Measurements from ENCODE around the gene GPRIN3.
A peak's percentile ranks its signal among the peaks of the same experiment; 100 is the strongest.
"Not testable (repeated sequence)": the region's sequence is repeated elsewhere in the genome, so short reads cannot be mapped to it uniquely, and the experiment has no call there.

GPRIN3 gene

DNA sequence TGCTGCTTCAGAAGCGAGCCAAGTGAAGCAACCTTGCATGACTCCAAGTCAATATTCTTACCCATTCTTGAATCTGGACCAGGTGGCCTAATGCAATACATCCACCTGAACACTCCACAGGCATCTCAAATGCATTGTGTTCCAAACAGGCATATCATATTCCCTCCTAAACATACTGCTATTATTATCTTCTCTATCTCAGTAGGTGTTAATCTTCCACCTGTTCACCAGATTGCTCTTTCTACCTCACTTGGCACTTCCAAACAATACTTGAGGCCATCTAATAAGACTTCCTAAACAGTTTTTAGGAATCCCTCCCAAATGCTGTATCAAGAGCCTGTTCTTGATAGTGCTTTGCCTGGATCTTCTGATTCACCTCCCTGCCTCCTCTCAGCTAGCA lies 90.7 kb downstream of the GPRIN3 start:
- DNase-seq (ENCODE audit: low read depth in 2 of 2): no peak

DNA sequence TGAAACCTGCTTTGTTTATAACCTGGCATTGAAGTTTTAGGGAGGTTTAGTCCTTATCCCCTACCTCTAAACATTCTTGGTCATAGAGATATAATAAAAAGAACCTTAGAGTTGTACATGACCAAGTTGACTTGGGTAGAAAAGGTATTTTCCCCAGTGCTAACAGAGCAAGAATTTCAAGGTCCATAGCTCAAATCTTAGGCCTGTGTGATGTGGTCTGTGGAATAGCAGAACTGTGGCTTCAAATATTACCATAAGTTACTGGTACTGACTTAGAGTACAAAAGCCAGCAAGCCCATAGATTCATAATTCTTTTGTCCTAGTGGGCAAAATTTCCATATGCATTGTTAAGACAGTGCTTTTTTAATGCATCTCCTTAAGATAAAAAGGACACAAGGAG lies 91.2 kb downstream of the GPRIN3 start:
- no peak for DNase-seq (ENCODE audit: low read depth in 2 of 2)

DNA sequence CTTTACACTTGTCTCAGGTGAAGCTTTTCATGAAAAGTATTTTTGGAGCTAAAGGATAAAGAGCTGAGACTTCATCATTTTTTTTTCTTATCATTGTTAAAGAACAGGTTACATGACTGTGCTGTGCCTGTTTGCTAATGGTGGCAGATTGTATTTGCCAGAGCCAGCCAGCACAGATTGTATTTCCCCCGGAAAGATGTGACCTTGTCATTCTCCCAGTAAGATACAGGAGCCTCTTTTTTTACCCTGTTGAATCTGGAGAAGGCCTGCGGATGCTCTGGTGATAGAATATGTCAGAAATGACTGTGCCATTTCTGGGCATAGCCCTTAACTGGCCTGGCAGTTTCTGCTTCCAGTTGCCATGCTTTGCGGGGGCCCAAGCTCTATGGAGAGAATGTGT lies 91.9 kb downstream of the GPRIN3 start:
- DNase-seq (ENCODE audit: low read depth in 2 of 2): no peak

DNA sequence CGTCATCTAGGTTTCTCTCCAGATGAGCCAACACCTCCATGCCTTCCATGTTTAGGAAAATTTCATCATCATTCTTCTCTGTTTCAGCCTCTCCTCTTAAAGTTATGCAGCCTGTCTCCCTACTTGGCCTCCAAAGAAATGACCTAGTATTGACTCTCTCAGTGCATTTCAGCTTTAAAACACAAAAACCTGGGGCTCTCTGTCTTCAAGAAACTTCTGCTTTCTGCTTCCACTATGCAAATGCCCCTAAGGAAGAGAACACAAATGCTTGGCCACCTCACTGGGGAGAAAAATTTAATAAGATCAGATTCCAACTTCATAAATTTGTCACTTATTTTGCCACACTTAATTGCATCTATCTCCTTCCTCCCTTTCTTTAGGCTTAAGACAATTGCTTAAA lies 93.3 kb downstream of the GPRIN3 start:
- no peak for DNase-seq (ENCODE audit: low read depth in 2 of 2)

DNA sequence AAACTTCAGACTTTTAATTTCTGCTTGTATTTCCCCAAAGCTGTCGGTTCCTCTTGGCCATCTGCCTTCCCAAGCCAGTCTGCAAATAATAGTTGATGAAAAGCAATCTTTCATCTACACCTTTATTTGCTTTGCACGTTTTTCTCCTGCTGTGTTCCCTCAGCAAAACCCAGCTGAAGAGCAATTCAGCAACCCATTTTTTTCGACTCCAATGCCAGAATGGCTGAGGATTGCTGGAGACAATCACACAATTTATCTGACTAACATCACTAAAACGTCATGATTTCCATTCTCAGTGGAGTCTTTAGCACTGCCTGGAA lies 94.3 kb downstream of the GPRIN3 start:
- no peak for DNase-seq (ENCODE audit: low read depth in 2 of 2)

DNA sequence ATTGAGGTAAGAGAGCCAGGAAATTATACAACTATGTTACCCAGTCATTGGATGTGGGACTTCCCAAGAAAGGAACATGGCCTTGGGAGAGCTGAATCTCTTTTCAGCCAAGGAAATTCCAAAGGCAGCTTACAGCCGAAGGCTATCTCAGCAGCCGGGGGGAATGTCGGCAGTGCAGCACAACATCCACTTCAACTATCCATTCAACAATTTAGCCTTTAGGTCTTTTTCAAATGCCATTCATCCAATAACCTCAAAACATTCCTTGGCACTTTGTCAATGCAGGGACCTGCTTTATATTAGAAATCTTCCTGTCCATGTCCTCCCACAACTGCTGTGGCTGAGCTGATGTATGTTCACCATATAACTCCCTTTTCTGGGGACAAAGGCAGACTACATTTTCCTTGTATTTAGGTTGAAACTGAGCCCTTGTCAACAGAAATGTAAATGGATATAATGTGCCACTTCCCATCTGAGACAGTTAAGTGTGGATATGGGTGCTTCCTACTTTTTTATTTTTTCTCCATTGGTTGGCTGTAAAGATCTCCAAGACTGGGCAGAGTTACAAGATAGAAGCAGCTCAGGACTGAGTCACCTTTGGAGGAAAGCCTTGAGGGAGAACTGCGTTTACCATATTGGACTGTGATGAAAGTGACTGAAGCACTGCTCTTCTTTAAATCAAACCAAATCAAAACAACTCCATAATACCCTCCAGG lies 94.8 kb downstream of the GPRIN3 start:
- DNase-seq (ENCODE audit: low read depth in 2 of 2): no peak

DNA sequence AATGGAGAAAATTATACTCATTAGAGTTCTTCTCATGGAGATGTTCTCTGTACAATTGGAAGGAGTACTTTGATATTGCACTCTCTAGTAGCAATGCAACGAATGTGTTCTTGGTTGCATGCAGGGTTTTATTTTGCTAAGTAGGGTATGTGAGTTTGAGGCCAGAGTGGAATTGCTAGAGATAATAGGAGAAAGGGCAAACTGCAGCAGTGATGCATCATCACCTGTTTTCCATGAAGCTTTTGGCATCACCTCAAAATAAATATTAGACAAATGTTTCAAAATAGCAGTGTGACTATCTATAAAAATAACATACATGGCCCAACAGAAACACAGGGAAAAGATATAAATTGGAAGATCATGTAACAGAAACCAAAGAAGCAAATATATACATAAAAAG lies 103.0 kb downstream of the GPRIN3 start:
- no peak for DNase-seq (ENCODE audit: low read depth in 2 of 2)

DNA sequence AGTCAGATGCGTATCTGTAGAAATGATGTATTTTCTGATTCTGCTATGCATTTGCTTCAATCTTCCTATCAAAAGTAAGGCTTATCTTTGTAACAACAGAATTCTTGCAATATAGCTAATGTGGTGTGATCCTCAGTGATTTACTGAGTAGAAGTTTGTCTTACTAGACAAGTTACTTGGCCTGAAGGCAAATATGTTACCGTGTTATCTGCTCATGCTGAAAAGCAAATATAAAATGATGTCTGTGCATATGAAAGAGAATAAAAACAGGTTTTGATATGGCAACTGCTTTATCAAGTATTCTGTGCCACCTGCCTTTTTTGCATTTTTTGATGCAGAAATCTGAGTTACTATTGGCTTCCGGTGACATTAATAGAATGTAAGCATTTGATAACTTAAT lies 103.7 kb downstream of the GPRIN3 start:
- no peak for DNase-seq (ENCODE audit: low read depth in 2 of 2)

DNA sequence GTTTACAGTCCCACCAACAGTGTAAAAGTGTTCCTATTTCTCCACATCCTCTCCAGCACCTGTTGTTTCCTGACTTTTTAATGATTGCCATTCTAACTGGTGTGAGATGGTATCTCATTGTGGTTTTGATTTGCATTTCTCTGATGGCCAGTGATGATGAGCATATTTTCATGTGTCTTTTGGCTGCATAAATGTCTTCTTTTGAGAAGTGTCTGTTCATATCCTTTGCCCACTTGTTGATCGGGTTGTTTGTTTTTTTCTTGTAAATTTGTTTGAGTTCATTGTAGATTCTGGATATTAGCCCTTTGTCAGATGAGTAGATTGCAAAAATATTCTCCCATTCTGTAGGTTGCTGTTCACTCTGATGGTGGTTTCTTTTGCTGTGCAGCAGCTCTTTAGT lies 108.2 kb downstream of the GPRIN3 start:
- not testable (repeated sequence) for DNase-seq (ENCODE audit: low read depth in 2 of 2)

DNA sequence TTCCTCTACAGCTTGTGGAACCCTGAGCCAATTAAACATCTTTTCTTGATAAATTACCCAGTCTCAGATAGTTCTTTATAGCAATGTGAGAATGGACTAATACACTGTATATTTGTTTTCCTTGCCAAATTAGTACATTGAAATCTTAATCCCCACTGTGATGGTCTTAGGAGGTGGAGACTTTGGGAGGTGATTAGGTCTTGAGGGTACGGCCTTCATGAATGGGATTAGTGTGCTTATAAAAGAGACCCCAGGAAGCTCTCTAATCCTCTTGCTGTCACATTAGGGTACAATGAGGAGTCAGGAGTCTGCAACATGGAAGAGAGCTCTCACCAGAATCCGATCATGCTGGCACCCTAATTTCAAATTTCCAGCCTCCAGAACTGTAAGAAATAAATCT lies 109.7 kb downstream of the GPRIN3 start:
- DNase-seq (ENCODE audit: low read depth in 2 of 2): no peak

DNA sequence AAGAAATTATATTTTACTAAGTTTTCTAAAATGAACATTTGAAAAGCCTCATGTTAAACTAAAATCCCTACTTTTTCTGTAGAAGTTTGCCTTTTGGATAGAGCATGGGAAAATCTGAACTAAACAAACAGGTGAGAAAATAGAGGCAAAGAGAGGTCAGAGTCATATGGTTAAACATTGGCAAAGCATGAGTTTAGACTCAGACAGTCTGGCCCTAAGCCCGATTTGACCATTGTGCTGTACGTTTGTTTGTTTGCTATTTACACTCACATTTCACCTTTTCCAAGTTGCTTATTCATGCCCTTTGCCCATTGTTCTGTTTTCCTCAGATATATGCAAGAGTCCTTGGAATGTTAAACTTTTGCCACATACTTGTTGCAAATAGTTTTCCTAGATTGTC lies 110.9 kb downstream of the GPRIN3 start:
- DNase-seq (ENCODE audit: low read depth in 2 of 2): no peak

DNA sequence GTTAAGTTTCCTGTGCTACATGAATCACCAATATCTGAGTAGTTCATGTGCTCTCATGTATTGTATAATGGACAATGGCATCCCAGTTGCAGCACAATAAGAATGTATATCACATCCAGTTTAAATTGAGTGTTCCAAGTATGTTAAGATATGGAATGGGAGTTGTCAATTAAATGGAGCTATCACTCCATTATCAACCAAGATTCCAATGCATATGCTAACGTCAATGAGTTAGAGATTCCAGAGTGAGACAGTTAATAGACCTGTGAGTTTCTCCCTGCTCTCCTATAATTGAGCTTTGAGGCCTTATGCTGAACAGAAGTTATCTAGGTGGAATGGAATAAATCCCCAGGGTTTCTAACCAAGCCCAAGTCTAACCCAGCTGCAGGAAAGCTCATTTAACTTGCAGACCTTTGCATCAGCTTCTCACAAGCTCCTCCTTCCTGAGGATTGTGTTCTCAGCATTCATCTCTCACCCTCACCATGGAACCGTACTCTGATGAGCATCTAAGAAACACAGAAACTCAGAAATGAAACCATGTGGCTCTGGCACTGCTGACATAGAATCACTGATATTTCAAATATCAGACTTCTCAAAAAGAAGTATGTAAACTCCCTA lies 111.4 kb downstream of the GPRIN3 start:
- DNase-seq (ENCODE audit: low read depth in 2 of 2): peak in 1 of 2 experiments; percentile 9

DNA sequence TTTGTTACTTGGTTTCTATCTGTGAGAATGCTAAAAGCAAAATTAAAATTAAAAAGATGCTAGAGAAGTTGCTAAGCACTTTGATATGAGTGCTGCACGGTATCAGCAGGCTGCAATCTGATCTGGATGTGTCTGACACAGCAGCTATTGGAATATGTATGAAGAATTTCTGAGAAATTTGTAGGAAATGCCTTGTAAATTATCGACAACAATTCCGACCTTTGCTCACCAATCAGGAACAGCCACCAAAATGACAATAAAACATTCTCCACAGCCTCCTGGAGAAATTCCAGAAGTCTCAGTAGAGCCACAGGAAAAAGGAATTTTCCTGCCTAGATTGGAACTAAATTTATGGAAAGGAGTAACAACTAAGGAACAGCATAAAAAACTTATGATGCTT lies 113.8 kb downstream of the GPRIN3 start:
- DNase-seq (ENCODE audit: low read depth in 2 of 2): no peak

All from fibroblast of skin of left quadriceps (primary cell).